NCI-H748 treated with DMSO at 0.1 percent for 48 hours (cell line): Measurements from ENCODE around the gene GOSR1.
"Not testable (repeated sequence)": the region's sequence is repeated elsewhere in the genome, so short reads cannot be mapped to it uniquely, and the experiment has no call there.

ENCODE experiments used
- DNase-seq: peaks from one replicate; lab custom pipeline; 2025; lab: John Stamatoyannopoulos, UW

GOSR1 gene

DNA sequence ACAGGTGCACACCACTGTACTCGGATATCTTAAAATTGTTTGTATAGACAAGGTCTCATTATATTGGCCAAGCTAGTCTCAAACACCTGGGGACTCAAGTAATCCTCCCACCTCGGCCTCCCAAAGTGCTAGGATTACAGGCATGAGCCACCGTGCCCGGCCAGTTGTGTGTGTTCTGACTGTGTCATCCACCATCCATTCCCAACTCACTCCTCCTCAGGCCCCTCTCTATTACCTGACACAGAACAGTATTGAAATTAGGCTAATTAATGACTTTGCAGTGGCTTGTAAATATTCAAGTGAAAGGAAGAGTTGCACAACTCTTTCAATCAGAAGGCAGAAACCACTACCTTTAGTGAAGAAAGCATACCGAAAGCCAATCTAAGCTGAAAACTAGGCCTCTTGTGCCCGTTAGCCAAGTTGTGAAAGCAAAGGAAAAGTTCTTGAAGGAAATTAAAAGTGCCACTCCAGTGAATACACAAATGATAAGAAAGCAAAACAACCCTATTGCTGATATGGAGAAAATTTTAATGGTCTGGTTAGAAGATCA lies 28.7 kb downstream of the GOSR1 start:
- DNase-seq, result no peak

DNA sequence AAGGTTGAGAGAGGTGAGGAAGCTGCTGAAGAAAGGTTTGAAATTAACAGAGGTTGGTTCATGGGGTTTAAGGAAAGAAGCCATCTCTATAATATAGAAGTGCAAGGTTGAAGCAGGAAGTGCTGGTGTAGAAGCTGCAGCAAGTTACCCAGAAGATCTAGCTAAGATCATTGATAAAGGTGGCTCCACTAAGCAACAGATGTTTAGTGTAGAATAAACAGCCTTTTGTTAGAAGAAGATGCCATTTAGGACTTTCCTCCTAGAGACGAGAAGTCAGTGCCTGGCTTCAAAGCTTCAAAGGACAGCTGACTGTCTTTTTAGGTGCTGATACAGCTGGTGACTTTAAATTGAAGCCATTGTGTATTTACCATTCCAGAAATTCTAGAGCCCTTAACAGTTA lies 29.3 kb downstream of the GOSR1 start:
- DNase-seq, result no peak

DNA sequence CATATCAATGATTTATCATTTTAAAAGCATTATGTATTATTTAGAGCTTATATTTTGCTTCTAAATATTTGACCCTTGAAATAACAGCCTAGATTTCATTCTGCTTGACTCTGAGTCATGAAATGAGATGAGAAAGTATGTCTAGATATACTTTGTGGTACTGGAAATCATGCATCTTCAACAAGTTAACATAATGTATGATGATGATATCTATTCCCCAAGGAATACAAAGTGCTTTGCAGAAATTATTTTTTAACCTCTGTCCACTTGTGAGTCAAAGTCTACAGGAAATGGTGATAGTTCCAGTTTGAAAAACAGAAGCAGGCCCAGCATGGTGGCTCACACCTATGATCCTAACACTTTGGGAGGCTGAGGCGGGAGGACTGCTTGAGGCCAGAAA lies 36.1 kb downstream of the GOSR1 start:
- no peak for DNase-seq

DNA sequence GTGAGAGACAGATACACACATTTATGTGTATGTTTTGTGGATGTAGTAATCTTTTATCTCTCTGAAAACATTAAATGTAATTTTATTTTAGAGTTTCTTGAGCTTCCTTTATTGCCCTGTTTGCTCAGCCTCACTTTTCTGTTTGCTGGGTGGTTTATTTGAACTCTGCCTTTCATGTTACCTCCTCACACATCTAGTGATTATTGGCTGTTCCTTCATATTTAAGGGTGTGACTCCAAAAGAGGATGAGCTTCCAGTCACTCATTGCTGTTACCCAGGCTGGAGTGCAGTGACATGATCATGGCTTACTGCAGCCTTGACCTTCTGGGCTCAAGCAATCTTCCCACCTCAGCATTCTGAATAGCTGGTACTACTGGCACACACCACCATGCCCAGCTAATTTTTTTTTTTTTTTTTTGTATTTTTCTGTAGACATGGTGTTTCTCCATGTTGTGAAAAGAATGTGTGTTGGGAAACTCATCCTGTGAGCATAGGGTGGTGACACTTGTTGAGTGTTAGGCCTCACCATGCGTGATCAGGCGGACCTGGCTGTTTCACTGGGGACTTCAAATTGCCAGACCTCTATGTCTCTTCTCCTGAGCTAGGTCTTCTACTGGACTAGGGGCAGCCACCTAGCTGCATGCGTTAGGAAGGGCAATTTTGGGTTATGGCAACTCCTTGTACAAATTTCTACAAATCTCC lies 37.8 kb downstream of the GOSR1 start:
- DNase-seq, result no peak

DNA sequence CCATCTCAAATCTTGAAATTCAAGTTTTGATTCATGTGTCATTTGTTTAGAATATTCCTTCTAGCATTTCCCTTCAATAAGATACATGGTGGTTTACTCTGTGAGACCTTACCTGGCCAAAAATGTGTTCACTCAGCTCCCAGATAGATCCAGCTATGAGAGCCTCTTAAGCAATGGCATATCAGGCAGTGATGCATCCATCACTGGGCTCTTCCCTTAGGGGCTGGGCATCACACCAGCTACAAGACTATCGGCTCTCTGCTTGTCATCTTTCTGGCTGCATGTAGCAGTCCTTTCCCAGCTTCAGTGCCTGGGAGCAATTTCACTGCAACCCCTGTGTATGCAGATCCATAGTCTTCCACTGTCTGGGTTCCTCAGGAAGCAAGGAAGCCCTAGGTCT lies 40.6 kb downstream of the GOSR1 start:
- DNase-seq, result no peak

DNA sequence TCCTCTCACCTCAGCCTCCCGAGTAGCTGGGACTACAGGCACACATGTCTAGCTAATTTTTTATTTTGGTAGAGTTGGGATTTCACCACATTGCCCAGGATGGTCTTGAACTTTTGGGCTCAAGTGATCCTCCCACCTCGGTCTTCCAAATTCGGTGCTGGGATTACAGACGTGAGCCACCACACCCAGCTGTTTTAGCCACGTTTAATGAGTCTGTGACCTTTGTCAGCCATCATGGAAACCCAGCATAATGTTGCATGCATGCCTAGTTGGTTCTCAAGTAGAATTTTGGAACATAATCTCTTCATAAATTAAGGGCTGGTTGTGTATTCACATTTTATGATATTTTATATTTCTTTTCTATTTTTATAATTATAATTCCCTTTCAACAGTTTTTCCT lies 42.0 kb downstream of the GOSR1 start:
- no peak for DNase-seq

DNA sequence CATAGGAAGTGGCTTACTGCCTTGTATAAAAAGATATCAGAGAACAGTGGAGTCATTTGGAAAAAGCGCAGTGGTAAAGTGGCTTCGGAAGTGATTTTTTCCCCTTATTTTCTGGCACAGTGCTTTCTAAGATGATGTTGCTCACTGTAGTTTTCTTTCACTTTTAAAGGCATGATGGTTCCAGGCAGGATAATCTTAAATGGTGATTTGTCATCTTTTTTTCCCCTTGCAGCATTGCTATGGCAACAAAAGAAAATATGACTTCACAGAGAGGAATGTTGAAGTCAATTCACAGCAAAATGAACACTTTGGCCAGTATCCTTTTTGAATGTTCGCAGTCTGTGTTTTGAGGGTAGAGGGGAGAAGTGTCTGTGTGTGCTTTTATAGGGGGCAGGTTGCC lies 42.5 kb downstream of the GOSR1 start:
- no peak for DNase-seq

DNA sequence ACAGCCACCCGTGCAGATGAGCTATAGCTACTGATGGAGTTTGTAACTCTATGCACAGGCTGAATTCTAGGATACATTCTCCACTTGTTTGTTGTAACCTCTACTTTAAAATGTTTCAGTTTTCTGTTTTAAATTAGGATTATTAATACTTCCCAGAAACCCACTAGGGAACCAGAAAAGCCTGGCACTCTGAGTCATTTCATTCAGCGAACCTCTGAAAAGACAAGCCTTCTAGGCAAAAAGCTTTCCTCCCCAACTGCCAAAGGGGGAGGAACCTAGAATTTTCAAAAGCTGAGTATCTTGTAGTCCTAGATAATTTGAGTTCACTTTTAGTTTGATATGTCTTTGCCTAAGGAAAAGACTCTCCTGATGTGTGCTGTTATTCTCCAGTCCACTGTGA lies 43.2 kb downstream of the GOSR1 start:
- no peak for DNase-seq

DNA sequence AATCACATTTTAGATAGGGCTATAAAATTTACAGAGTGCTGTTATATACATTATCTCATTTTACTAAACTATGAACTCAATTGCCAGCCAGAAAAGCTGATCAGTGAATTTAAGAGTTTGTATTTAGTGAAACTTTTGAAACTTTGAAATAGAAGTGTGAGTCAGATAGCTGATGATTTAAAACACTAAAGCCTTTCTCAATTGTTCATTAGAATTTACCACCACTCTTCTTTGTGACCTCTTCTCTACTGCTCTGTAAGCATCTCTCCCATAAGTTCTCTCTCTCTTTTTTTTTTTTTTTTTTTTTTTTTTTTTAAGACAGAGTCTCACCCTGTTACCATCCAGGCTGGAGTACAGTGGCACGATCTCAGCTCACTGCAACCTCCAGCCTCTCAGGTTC lies 43.7 kb downstream of the GOSR1 start:
- no peak for DNase-seq

DNA sequence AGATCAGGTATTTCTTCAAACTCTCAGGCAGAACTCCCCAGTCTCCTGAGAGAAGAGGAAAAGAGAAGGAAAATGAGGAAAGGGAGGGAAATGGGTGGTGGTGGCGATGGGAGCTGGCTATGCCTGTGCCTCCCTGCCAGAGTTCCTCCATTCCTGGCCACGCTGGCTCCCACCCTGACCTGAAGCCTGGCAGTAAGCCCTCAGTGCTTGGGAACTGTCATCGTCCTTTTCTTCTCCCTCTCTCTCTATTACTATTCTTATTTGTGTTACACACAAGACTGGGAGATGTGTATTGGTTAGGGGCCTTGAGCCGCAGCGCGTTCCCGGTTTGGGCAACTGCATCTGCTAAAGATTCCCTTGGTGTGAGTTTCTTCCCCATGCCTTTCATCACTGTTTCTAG lies 44.6 kb downstream of the GOSR1 start:
- DNase-seq, result no peak

DNA sequence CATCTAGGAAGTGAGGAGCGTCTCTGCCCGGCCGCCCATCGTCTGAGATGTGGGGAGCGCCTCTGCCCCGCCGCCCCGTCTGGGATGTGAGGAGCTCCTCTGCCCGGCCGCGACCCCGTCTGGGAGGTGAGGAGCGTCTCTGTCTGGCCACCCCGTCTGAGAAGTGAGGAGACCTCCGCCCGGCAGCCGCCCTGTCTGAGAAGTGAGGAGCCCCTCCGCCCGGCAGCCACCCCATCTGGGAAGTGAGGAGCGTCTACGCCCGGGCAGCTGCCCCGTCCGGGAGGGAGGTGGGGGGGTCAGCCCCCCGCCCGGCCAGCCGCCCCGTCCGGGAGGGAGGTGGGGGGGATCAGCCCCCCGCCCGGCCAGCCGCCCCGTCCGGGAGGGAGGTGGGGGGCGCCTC lies 46.0 kb downstream of the GOSR1 start:
- DNase-seq, result not testable (repeated sequence)

DNA sequence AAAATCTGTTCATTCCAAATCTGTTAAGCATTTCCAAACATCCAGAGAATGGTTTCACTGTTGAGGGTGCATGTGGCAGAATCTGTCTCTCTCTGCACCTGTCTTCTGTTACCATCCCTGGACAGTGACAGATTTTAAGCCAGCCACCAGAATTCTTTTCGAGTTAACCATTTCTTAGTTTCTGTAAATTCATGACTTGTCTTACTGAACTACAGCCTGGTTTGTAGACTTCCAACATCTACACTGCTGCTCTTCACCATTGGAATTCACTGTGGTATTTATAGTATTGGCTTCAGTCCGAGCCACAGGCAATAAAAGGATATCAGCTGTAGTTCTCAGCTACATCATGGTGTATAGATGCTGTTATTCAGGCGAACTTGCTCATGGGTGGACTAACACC lies 47.6 kb downstream of the GOSR1 start:
- no peak for DNase-seq

DNA sequence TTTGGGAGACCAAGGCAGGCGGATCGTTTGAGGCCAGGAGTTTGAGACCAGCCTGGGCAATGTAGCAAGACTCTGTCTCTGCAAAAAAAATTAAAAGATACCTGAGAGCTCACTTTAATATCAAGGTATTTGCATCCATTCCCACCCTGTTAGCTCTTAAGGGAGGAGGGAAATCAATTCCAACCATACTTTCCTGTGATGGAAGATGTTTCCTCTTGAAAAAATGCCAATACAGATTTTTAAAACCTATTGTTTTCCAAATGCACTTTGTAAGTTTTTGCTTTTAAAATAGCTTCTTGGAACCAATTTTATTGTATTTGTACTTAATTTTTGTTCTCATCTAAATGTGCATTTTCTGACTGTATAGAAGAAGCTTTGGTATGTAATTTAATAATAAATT lies 49.2 kb downstream of the GOSR1 start:
- DNase-seq, result no peak

DNA sequence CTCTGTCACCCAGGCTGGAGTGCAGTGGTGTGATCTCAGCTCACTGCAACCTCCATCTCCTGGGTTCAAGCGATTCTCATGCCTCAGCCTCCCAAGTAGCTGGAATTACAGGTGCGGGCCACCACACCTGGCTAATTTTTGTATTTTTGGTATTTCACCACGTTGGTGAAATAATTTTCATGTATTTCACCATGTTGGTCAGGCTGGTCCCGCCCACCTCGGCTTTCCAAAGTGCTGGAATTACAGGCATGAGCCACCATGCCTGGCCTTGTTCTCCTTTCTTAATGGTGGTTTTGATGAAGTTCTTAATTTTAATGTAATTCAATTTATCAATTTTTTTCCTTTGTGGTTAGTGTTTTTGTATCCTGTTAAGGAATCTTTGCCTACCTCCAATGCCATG lies 51.5 kb downstream of the GOSR1 start:
- DNase-seq, result not testable (repeated sequence)

DNA sequence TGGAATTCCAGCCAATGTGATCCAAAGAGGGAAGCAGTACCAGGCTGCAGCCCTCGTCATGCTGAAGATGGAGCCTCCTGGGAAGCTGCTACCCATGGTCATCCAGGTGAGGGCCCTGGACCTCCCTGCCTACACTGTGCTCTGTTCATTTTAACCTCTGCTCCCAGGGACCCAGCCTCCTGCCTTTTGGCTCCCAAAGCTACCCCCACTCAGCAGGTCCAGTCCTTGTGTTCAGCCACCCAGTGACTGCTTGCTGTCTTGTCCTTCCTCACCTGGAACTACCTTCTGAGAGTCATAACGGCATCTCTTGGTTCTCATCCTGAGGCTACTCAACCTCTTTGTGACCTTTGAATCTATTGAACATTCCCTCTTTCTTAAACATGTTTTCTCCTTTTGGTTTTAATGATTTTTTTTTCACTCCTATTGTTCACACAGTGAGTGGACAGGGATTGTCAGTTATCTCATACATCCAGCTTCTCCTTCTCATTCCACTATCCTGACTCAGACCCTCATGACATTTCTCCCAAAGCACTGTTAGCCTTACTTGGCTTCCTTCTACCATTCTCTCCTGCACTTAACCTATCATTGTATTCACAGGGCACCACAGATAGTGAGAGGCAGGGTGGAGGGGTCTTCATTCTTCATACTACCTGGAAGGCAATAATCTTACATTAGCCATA lies 53.3 kb downstream of the GOSR1 start:
- DNase-seq, result no peak

DNA sequence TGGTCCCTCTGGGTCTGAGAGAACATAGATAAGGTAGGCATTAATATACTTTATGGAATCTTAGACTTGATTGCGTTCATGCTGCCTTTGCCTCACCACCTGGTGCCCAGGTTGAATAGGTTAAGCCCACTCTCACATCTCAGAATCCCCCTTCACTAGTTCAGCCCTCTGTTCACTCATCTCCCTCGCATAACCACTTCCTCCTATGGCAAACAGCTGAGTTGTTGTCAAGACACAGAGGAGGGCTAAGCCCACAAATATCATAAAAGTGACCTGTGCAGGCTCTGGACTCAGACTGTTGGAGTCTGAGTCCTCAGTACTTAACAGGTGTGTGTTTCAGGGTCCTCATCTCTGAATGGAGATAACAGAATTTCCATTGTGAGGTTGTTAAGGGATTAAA lies 55.7 kb downstream of the GOSR1 start:
- no peak for DNase-seq

DNA sequence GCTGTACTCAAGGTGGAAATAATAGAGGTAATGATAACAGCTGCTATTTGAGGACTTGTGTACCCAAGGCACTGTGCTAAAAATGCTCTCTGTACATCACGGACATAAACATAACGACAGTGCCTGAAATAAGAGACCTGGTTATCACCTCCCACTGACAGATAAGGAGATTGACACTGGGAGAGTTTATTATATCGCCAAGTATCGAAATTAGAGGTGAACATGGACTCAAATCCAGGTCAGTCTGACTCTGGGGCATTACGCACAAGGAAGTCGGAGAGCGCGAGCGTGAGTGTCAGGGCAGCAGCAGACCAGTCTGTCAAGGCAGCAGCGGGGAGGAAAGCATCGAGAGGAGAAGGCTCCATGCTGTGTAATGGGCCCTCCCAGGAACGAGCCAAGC lies 57.1 kb downstream of the GOSR1 start:
- DNase-seq, result no peak

DNA sequence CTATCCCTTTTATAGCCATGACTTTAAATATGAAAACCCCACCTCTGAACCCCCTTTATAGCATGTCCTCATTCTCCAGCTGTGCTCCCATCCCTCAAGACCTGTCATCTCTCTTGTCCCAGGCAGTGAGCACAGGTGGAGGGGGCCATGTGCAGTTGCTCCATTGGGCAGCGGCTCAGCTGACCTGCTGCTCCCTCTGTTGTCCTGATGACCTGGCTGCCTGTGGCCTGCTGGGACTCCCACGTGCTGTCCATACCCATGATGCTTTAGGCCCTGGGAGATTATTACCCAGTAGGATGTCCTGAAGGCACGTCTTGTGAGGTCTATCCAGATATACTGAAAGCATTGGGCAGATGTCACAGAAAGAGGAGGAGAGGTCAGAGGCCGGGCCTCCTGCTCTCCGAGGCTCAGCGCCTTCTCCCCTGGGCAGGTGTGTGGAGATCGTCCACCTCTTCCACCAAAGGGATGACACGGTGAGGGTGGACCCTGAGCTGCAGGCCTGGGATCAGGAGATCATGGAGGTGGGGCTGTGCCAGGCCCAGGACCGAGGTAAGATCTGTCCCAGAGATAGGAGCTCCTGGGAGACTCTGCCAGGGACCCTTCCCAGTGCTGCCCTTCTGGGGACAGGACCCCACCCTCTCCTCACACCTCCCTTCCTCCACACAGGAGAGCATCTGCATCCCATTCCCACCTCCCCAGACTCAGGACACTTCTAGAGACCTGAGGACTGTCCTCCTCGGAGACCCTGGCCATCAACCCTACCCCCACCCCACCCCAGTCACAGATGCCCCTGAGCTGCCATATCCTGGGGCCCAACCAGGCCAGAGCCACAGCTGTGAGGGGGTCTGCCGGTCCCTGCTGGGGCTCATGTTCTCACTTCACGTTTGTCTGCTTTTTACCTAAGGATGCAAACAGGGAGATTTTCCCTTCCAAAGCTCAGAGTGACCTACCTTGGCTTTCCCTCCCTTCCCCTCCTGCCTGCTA lies 58.0 kb downstream of the GOSR1 start:
- DNase-seq, result no peak

DNA sequence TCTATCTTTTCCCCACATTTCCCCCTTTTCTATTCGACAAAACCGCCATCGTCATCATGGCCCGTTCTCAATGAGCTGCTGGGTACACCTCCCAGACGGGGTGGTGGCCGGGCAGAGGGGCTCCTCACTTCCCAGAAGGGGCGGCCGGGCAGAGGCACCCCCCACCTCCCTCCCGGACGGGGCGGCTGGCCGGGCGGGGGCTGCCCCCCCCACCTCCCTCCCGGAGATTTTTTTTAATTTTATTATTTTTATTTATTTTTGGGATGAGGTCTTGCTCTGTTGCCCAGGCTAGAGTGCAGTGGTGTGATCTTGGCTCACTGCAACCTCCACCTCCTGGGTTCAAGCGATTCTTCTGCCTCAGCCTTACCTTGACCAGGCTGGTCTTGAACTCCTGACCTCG lies 59.6 kb downstream of the GOSR1 start:
- not testable (repeated sequence) for DNase-seq

DNA sequence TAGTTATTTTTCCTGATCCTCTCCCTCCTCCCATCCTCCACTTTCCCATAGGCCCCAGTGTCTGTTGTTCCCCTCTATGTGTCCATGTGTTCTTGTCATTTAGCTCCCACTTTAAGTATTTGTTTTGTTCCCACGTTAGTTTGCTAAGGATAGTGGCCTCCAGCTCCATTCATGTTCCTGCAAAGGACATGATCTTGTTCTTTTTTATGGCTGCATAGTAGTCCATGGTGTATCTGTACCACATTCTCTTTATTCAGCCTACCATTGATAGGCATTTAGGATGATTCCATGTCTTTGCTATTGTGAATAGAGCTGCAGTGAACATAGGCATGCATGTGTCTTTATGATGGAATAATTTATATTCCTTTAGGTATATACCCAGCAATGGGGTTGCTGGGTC lies 60.5 kb downstream of the GOSR1 start:
- not testable (repeated sequence) for DNase-seq

DNA sequence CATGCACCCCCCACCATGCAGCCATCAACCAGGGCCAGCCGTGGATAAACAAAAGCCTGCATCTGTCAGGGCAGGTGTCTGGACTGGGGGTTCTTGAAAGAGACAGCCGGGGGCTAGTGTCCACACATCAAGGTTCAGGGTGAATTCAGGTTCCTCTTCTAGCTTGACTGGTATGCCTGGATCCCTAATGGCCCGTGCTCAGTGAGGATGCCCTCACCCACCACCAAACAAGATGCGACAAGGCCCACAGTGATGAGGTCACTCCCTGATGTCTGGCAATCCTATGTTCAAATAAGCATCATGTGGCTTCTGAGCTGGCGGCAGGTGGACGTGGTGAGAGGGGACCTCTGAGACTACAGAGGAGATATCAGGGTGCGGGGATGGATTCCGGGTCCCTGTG lies 64.6 kb downstream of the GOSR1 start:
- DNase-seq, result no peak

DNA sequence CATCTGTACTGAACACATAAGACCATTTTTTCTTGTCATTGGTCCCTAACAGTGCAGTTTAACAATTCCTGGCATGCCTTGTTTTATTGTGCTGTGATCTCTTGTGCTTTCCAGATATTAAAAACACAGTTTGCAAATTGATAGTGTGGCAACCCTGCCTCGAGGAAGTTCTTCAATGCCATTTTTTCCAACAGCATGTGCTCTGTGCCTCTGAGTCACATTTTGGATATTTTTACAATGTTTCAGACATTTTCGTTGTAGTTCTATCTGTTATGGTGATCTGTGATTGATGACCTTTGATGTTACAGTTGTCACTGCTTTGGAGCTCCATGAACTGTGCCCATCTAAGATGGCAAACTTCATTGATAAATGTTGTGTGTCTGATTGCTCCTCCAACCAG lies 66.2 kb downstream of the GOSR1 start:
- no peak for DNase-seq

DNA sequence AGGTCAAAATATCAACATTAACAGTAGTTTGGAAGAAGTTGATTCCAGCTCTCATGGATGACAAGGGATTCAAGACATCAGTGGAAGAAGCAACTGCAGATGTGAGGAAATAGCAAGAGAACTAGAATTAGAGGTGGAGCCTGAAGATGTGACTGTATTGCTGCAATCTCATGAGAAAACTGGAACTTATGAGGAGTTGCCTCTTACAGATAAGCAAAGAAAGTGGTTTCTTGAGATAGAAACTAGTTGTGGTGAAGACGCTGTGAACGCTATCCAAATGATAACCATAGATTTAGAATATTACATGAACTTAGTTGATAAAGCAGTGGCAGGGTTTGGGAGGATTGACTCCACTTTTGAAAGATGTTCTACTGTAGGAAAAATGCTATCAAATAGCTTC lies 67.8 kb downstream of the GOSR1 start:
- no peak for DNase-seq
